IPS DF 6.9 (cell line): ENCODE measurements around the gene S100A9.

ENCODE experiments used
- DNase-seq: peaks from one replicate; pipeline ENCODE4 v3.0.0-alpha.2; 2013; ENCODE audit warnings: low read depth, low spot score
- H3K27ac ChIP-seq: one replicate; pipeline ENCODE4 v1.5.1; 2013; ENCODE audit warnings: low read length, control low read depth
- H3K27me3 ChIP-seq: 2 replicates; pipeline ENCODE4 v1.6.1; 2013; ENCODE audit warnings: mild to moderate bottlenecking, low read length; ENCODE audit not compliant: control insufficient read depth, insufficient read depth
- H3K36me3 ChIP-seq: 2 replicates; pipeline ENCODE4 v1.6.1; 2013; ENCODE audit warnings: low read length; ENCODE audit not compliant: control insufficient read depth, insufficient read depth
- H3K4me1 ChIP-seq: 2 replicates; pipeline ENCODE4 v1.6.1; 2013; ENCODE audit warnings: low read length; ENCODE audit not compliant: control insufficient read depth, insufficient read depth
- H3K4me3 ChIP-seq: 2 replicates; pipeline ENCODE4 v1.5.1; 2013; ENCODE audit warnings: mild to moderate bottlenecking, low read length
- H3K9me3 ChIP-seq: 2 replicates; pipeline ENCODE4 v1.6.1; 2013; ENCODE audit warnings: low read length, inconsistent platforms; ENCODE audit not compliant: control insufficient read depth, insufficient read depth
- WGBS: extraction: QIAGEN DNeasy Blood & Tissue Kit; methylation state at CpG from one replicate; pipeline ENCODE4 v1.1.7; 2013; ENCODE audit warnings: mixed read lengths, missing lambda C conversion rate; ENCODE audit not compliant: insufficient read length, insufficient coverage; 5-methylcytosine and 5-hydroxymethylcytosine counted together

The S100A9 gene

DNA sequence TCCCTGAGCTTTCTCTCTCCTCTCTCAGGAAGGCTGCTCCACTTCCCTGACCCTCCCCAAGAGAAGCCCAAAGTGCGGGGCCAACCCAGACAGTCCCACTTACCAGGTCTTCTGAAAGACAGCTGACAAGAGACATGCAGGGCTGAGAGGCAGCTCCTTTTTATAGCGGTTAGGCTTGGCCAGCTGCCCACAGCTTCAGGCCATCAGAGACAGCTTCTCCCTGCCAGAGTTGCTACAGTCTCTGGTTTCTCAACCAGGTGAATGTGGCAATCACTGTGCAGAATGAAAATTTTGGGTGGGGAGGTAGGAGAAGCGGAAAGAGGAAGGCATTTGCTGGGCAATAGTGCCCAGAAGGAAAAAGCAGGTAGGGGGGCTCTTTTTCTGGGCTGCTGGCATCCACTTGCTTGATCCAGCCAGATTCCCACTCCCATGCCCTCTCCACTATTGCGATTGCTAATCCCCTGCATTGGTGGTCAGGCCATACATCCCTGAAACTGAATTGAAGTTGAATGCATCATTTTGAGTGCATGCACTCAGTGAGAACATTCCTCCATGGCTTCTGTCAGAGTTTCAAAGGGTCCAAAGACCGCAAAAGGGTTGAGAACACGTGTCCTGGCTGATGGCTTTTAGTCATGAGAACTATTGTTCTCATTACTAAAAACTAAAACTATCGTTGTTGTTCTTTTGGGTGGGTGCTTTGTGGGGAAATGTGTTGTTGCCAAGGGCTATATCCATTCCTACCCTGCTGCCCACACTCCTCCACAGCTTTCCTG, 33.5 kb downstream of the S100A9 start, which contains the start of gene S100A8:
Gene S100A8, minus strand, starts transcription at position 136 of the 773 bp plus-strand sequence. CDS start 538 bp downstream, outside the sequence.
- Histone ChIP-seq H3K36me3 (no peaks in the 10 kb centered on the region), H3K9me3 (no peaks in the 10 kb centered on the region), H3K4me3 (no peak within 1 kb of the TSS), H3K4me1 (peaks cover 1% of the 10 kb centered on the region; the same call in 1 of the 2 replicates), H3K27ac (no peak within 1 kb of the TSS), H3K27me3 (no peaks in the 10 kb centered on the region)
- WGBS = no CpG with 5 or more reads among the region's 7 CpGs
- no peak for DNase-seq

DNA sequence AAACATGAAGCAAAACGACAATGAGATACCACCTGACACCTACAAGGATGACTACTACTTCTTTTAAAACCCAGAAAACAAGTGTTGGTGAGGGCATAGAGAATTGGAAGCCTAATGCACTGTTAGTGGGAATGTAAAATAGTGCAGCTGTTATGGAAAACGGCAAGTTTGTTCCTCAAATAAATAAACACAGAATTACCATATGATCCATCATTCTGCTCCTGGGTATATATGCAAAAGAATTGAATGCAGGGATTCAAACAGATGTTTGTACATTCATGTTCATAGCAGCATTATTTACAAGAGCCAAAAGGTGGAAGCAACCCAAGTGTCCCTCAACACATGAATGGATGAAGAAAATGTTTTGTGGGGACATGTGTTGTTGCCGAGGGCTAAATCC, 34.6 kb downstream of the S100A9 start:
- no peak for DNase-seq
- peaks cover 1% of the 10 kb centered on the region; the same call in 1 of the 2 replicates for H3K4me1 ChIP-seq
- H3K4me3 ChIP-seq = no peak overlapping the region
- no peaks in the 10 kb centered on the region for H3K27me3 ChIP-seq
- WGBS = no CpG with 5 or more reads among the region's 3 CpGs
- no peak overlapping the region for H3K27ac ChIP-seq
- H3K36me3 ChIP-seq = no peaks in the 10 kb centered on the region
- H3K9me3 ChIP-seq = no peaks in the 10 kb centered on the region

DNA sequence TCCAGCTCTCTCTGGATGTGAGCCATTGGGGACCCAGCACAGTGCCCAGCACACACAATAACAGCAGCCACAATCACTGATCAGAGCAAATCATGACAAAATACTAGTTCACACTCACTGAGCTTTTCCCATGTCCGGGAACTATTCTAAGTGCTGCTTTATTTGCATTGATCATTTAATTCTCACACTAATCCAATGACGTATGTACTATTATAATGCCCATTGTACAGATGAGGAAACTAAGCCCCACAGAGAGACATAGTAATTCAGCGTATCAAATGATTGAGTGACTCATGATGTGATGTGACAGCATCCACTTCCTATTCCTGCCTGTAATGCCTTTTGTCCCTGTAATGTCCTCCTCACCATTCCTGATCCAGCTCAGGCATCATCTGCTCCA, 35.2 kb downstream of the S100A9 start:
- no peak overlapping the region for H3K27ac ChIP-seq
- H3K4me1 ChIP-seq = peaks cover 1% of the 10 kb centered on the region; the same call in 1 of the 2 replicates
- no peaks in the 10 kb centered on the region for H3K27me3 ChIP-seq
- WGBS = no CpG with 5 or more reads among the region's 3 CpGs
- H3K9me3 ChIP-seq = no peaks in the 10 kb centered on the region
- DNase-seq = no peak
- no peaks in the 10 kb centered on the region for H3K36me3 ChIP-seq
- H3K4me3 ChIP-seq = no peak overlapping the region

DNA sequence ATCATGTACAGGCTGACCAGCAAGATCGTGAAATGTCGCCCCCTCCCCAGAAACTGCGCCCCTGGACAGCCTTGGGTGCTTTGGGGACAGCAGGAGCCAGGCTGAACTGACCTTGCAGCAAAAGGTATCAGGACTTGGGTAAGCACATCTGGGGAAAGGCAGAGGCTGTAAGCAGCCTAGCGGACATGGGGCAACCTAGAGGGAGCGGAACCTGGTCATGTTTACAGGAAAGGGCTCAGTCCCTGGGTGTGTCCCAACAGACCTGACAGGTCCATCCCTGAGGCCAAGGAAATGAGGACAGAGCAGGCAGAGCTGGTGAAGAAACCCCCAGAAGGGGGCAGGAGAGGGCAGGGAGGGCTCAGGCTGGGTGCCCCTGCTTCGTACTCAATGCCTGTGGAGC, 36.3 kb downstream of the S100A9 start:
- no peaks in the 10 kb centered on the region for H3K27me3 ChIP-seq
- peaks cover 1% of the 10 kb centered on the region; the same call in 1 of the 2 replicates for H3K4me1 ChIP-seq
- H3K4me3 ChIP-seq = no peak overlapping the region
- no CpG with 5 or more reads among the region's 6 CpGs for WGBS
- H3K9me3 ChIP-seq = no peaks in the 10 kb centered on the region
- no peak overlapping the region for H3K27ac ChIP-seq
- no peaks in the 10 kb centered on the region for H3K36me3 ChIP-seq
- no peak for DNase-seq

DNA sequence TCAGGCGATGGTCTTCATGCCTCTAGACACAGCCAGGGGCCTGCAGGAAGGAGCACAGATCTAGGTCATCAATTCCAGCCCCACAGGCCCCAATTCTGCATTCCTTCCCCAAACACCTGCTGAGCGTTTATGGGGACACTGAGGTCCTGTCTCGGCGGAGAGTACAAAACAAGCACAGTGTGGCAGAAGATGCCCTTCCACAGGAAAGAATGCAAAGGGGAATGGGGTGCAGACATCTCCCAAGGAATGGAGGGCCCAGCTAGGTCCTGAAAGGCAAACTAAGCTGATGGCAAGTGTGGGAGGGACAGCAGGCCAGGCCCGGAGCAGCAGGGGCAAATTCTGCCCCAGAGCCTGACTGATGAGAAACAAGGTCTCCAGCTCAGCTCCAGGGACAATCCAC, 36.7 kb downstream of the S100A9 start:
- DNase-seq = no peak
- Histone ChIP-seq H3K4me3 (no peak overlapping the region), H3K27ac (no peak overlapping the region), H3K9me3 (no peaks in the 10 kb centered on the region), H3K27me3 (no peaks in the 10 kb centered on the region), H3K4me1 (peaks cover 1% of the 10 kb centered on the region; the same call in 1 of the 2 replicates), H3K36me3 (no peaks in the 10 kb centered on the region)
- WGBS = no CpG with 5 or more reads among the region's 5 CpGs

DNA sequence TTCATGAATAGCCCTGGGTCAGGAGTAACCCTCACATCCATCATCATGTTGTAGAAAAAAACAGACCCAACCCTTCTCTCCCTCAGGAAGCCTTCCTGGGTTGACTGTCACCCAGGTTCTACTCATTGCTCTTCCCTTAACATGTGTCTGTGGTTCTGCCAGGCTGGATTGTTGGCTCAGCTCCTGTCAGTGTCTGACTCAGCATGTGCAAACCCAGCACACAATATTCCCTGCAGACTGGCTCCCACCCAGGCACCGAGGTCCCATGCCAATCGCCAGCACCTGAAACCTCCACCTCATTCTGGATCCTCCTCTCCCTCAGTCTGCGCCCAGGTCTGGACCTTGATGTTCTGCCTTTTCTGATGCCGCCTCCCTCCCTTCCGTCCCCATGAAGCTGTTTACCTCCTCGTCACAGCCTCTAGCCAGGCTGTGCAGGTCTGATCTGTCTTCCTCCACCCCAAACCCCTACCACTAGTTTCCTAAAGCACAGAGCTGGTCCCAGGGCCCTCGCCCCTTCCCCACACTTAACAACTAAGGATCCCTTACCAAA, 37.6 kb downstream of the S100A9 start:
- Histone ChIP-seq H3K27ac (no peak overlapping the region), H3K4me1 (peaks cover 1% of the 10 kb centered on the region; the same call in 1 of the 2 replicates), H3K27me3 (no peaks in the 10 kb centered on the region), H3K4me3 (no peak overlapping the region), H3K9me3 (no peaks in the 10 kb centered on the region), H3K36me3 (no peaks in the 10 kb centered on the region)
- no peak for DNase-seq
- no CpG with 5 or more reads among the region's 7 CpGs for WGBS

DNA sequence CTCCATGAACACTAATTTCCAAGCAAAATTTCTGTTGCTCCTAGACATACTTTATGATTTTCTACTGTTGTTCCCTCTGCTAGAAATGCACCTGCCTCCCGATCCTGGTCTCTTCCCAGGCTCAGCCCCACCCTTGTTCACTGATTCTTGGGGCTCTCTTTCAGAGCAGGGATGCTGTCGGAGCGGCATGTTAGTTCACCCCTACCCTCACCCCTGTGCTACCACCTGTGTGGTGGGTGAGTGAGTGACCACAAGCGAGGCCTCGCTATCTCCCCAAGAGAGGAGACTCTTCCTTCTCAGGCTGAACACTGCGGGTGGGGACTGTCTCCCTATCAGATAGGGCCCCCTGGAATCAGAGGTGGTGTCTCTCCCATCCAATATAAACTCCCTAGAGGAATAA, 38.1 kb downstream of the S100A9 start:
- no peaks in the 10 kb centered on the region for H3K27me3 ChIP-seq
- H3K36me3 ChIP-seq = no peaks in the 10 kb centered on the region
- no peak overlapping the region for H3K4me3 ChIP-seq
- peaks cover 1% of the 10 kb centered on the region; the same call in 1 of the 2 replicates for H3K4me1 ChIP-seq
- H3K27ac ChIP-seq = no peak overlapping the region
- no peaks in the 10 kb centered on the region for H3K9me3 ChIP-seq
- no CpG with 5 or more reads among the region's 6 CpGs for WGBS
- DNase-seq = no peak

DNA sequence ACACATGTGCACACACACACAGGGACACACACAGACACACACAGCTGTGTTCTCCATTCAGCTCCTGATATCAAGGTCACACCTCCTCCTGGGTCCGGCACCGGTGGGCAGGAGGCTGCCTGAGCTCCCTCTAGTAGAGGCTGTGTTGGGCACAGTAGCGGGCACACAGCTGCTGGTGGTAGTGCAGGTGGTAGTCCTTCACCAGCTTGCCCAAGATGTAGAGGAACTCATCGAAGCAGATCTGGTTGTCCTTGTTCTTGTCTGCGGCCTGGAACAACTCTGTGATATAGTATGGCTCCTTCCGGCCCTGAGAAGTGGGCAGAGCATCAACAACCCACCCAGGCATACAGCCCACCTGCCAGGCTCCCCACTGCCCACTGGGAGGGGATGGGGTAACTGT, 38.8 kb downstream of the S100A9 start:
- no peak overlapping the region for H3K27ac ChIP-seq
- no peaks in the 10 kb centered on the region for H3K27me3 ChIP-seq
- peaks cover 1% of the 10 kb centered on the region; the same call in 1 of the 2 replicates for H3K4me1 ChIP-seq
- DNase-seq = no peak
- no peak overlapping the region for H3K4me3 ChIP-seq
- no peaks in the 10 kb centered on the region for H3K9me3 ChIP-seq
- H3K36me3 ChIP-seq = no peaks in the 10 kb centered on the region
- WGBS = no CpG with 5 or more reads among the region's 6 CpGs

DNA sequence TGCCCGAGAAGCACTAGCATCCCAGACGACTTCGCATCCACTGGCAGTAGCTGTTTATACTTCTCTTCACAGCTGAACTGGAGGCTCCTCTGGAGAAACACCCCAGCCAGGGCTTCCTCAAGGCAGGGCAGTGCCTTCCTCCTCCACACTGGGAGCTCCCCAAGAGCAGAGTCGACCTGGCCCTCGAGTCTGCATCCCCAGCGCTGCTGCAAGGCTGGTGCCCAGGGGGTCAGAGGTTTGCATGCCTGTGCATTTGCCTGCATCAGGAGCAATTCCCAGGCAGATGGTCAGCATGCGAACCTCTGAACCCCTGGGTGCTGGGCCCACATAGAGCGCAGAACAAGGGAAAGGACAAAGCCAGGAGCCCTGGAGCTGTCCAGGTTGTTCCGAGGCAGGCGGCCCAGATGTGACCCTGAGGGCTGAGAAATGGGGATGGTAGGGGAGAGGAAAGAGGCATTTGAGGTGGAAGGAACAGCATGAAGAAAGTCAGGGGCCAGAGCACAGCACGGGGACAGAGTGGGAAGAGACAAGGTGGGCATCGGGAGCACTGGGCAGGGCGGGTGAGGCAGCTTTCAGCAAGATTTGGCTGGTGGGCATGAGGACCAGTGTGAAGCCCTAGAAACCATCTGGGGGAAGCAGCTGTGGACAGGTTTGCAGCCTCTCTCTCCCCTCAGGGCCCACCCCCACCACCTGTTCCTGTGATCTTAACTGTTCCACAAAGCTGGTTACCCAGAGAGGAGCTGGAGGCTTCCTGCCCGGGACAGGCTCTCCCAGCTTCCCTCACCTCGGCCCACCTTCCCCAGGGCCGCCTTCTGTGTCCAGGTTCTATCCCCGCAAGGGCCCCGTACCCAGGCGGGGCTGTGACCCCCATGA, 39.6 kb downstream of the S100A9 start:
- Histone ChIP-seq H3K9me3 (no peaks in the 10 kb centered on the region), H3K27ac (no peak overlapping the region), H3K4me3 (no peak overlapping the region), H3K4me1 (peaks cover 1% of the 10 kb centered on the region; the same call in 1 of the 2 replicates), H3K27me3 (no peaks in the 10 kb centered on the region), H3K36me3 (no peaks in the 10 kb centered on the region)
- WGBS = no CpG with 5 or more reads among the region's 19 CpGs
- DNase-seq = no peak

DNA sequence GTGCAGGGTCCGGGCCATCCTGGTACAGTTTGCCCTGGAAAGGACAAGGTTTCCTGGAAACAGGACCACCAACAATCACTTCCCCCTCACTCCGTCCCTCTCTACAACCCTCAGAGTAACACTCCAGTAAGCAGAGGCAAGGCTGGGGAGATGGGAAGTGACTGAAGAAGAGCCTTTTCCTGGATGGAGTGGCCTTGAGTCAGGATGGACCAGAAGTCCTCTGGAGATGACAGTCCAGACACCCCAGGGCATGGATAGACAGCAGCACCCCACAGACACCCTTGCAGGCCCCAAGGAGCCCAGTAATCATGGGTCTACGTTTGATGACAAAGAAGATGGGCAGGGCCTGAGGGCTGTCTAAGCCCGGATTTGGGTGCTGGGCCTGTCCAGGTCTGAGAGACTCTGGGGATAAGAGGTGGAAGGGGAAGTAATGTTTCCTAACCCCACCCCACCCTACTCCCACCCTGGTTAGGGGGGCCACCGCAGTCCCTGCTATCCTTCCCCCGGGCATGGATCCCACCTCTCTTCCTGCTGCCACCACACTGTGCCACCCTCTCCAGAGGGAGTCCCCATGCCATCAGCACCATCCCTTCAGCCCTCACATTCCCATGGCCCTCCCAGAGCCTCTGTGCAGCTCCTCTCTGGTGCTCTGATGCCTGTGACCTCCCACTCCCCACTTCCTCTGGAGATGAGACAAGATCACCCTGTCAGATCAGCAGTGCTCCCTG, 40.4 kb downstream of the S100A9 start:
- H3K27me3 ChIP-seq = no peaks in the 10 kb centered on the region
- H3K4me1 ChIP-seq = peaks cover 1% of the 10 kb centered on the region; the same call in 1 of the 2 replicates
- H3K9me3 ChIP-seq = no peaks in the 10 kb centered on the region
- no peaks in the 10 kb centered on the region for H3K36me3 ChIP-seq
- no peak overlapping the region for H3K27ac ChIP-seq
- no peak for DNase-seq
- H3K4me3 ChIP-seq = no peak overlapping the region
- no CpG with 5 or more reads among the region's 6 CpGs for WGBS
